WTC11 (cell line): ENCODE measurements around the gene GNA12. TPM values are rescaled to one million over a fixed set of nuclear protein-coding genes. Genes with fewer than 3 reads are reported as not detected.
"Not testable (repeated sequence)": the region's sequence is repeated elsewhere in the genome, so short reads cannot be mapped to it uniquely, and the experiment has no call there.

Experiments used
- ATAC-seq: fragments of 200-7000 bp; cut with Tn5 transposase; 2 replicates; pipeline ENCODE4 v1.10.0; 2021; ENCODE audit warnings: mild to moderate bottlenecking, moderate library complexity
- CTCF ChIA-PET: fragments of 300-600 bp; sonication (Branson Sonifier 250); formaldehyde crosslinking; loops from one replicate; lab custom pipeline; 2021; ENCODE audit warnings: antibody characterized with exemption; lab: Charles Lee
- POLR2A ChIA-PET: fragments of 350-600 bp; sonication (Branson Sonifier 250); formaldehyde crosslinking; loops from one replicate; lab custom pipeline; 2021; ENCODE audit warnings: antibody characterized with exemption; lab: Charles Lee
- DNase-seq: peaks from one replicate; pipeline ENCODE4 v3.0.0; 2021; ENCODE audit warnings: low spot score
- H3K27ac Mint-ChIP-seq: 2 replicates; pipeline ENCODE4 v1.8.0; 2021; ENCODE audit warnings: mixed read lengths
- H3K27me3 Mint-ChIP-seq: 2 replicates; pipeline ENCODE4 v1.8.0; 2021; ENCODE audit warnings: low read depth, mild to moderate bottlenecking, moderate library complexity, mixed read lengths
- H3K36me3 Mint-ChIP-seq: 2 replicates; pipeline ENCODE4 v1.8.0; 2021; ENCODE audit warnings: mixed read lengths
- H3K4me1 Mint-ChIP-seq: 2 replicates; pipeline ENCODE4 v1.8.0; 2022; ENCODE audit warnings: mixed read lengths
- H3K4me3 Mint-ChIP-seq: 2 replicates; pipeline ENCODE4 v1.8.0; 2021; ENCODE audit warnings: mild to moderate bottlenecking, moderate library complexity, mixed read lengths
- H3K9me3 Mint-ChIP-seq: 2 replicates; pipeline ENCODE4 v1.8.0; 2021; ENCODE audit warnings: mixed read lengths
- CBFB ChIP-seq: sonication (generic); formaldehyde crosslinking; IDR thresholded peaks from 2 replicates; pipeline ENCODE4 v1.8.1; 2022; ENCODE audit warnings: mild to moderate bottlenecking, low read depth, missing genetic modification reagents
- ESRRA ChIP-seq: sonication (generic); formaldehyde crosslinking; IDR thresholded peaks from 2 replicates; pipeline ENCODE4 v1.8.1; 2022; ENCODE audit warnings: mild to moderate bottlenecking, missing genetic modification reagents, borderline replicate concordance
- total RNA-seq: library from RNA; stranded (reverse); gene quantifications from 3 replicates; pipeline ENCODE4 v1.2.3, GENCODE V29; 2021
- TF ChIP-seq, protein P1 (sequence below): sonication (generic); formaldehyde crosslinking; IDR thresholded peaks from 2 replicates; pipeline ENCODE4 v1.8.0; 2022; ENCODE audit warnings: missing genetic modification reagents

Gene GNA12
- total RNA-seq, 1 experiment from 2014 or later = 99.6 TPM

DNA sequence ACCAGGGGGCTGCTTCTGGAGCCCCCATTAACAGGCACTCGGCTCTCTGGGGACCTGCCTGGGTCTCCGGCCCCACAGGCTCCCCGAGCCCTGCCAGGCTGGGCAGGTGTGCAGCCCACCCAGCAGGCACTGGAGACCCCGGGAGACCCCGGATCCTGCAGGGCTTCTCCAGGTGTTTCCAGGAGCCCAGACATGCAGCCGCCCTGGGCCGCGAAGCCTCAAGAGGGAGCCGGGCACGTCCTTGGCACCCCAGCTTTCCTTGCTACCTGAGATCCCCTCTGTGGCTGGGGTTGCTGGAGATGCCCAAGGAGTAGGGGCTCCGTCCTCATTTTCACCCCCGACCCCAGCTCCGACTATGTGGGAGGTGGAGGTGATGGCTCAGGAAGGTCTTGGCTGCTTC is 163.9 kb downstream of the GNA12 start:
- TF ChIP-seq, protein P1, sequence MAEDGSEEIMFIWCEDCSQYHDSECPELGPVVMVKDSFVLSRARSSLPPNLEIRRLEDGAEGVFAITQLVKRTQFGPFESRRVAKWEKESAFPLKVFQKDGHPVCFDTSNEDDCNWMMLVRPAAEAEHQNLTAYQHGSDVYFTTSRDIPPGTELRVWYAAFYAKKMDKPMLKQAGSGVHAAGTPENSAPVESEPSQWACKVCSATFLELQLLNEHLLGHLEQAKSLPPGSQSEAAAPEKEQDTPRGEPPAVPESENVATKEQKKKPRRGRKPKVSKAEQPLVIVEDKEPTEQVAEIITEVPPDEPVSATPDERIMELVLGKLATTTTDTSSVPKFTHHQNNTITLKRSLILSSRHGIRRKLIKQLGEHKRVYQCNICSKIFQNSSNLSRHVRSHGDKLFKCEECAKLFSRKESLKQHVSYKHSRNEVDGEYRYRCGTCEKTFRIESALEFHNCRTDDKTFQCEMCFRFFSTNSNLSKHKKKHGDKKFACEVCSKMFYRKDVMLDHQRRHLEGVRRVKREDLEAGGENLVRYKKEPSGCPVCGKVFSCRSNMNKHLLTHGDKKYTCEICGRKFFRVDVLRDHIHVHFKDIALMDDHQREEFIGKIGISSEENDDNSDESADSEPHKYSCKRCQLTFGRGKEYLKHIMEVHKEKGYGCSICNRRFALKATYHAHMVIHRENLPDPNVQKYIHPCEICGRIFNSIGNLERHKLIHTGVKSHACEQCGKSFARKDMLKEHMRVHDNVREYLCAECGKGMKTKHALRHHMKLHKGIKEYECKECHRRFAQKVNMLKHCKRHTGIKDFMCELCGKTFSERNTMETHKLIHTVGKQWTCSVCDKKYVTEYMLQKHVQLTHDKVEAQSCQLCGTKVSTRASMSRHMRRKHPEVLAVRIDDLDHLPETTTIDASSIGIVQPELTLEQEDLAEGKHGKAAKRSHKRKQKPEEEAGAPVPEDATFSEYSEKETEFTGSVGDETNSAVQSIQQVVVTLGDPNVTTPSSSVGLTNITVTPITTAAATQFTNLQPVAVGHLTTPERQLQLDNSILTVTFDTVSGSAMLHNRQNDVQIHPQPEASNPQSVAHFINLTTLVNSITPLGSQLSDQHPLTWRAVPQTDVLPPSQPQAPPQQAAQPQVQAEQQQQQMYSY = peak; percentile 83
- TF ChIP-seq ESRRA (CRISPR knock-in tag) (no peak), CBFB (no peak)
- ATAC-seq (no peak), DNase-seq (no peak)
- ChIA-PET POLR2A (interaction anchor here (0.5 kb wide), 1 partner anchor 1913 kb away, joined by 3 read pairs; no protein-coding TSS in a partner anchor), CTCF (interaction anchor here (0.9 to 5.1 kb wide), 24 partner anchors 11 to 249 kb away, joined by 3 to 98 read pairs (median 8); partner anchors contain the start of genes BRAT1 and TTYH3)
- H3K9me3 Mint-ChIP-seq = peaks cover 7% of the 10 kb centered on the region
- no peaks in the 10 kb centered on the region for H3K36me3 Mint-ChIP-seq
- H3K4me3 Mint-ChIP-seq = no peak overlapping the region
- H3K4me1 Mint-ChIP-seq = no peaks in the 10 kb centered on the region
- no peak overlapping the region for H3K27ac Mint-ChIP-seq
- no peaks in the 10 kb centered on the region for H3K27me3 Mint-ChIP-seq

DNA sequence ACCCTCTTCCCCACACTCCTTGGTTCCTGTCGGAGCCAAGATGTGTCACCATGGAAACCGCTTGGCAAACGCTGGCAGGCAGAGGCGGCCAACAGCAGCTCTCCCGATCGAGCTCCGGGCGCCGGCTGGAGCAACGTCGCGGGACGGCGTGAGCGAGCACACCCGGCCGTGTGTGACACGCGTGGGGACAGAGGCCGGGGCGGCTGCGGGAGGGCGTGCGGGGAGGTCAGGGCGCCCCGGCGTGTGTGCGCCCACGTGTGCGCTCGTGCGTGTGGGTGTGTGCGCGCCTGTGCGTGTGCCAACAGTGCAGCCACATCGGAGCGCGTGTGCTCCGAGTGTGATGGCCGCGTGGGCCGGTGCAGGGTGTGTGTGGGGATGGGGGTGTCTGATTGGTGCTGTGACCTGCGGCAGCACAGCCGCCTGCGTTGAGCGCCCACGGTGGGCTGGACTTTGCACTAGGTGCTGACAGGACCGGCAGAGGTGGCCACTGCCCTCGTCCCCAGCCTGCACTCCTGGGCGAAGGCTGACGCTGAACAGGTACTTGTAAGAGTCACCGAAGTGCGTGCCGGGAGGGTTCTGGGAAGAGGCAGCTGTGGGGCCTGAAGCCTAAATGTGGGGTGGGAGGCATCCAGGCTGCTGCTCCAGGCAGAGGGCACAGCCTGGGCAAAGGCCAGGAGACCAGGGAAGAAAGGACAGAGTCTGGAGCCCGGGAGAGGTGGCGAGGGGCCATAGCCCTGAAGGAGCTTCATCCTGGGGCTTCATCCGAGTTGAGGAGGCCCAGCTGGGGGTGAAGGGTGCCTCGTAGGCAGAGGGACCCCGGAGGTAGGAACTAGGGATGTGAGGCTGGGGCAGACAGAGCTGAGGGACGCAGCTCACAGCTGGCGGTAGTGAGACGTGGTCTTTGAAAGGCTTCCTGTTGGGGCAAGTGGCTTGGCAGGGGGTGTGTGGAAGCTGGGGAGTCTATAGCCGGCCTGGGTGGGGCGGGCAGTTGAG is 164.7 kb downstream of the GNA12 start:
- H3K27me3 Mint-ChIP-seq, H3K27ac Mint-ChIP-seq, ATAC-seq, H3K4me1 Mint-ChIP-seq, H3K36me3 Mint-ChIP-seq, H3K4me3 Mint-ChIP-seq, POLR2A ChIA-PET, DNase-seq, H3K9me3 Mint-ChIP-seq: not testable (repeated sequence)
- CTCF ChIA-PET = interaction anchor here (0.9 to 5.1 kb wide), 12 partner anchors 10 to 248 kb away, joined by 3 to 98 read pairs (median 12); no protein-coding TSS in a partner anchor

DNA sequence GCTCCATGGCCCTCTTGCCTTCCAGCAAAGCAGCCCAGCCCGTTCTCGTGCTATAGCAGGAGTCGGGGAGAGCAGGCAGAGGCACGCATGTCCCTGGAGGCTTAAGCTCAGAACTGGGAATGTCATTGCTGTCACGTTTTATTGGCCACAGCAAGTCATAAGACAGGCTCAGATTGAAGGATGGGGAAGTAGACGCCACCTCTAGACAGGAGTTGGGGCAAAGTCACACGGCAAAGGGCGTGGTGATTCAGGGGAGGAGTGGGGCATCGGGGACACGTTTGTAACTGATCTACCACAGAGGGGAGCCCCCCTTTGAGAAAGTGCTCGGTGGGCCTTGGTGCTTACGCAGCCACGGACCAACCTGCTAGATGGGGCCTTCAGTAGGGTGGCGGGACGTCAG is 165.7 kb downstream of the GNA12 start:
- H3K9me3 Mint-ChIP-seq, H3K27ac Mint-ChIP-seq, ATAC-seq: not testable (repeated sequence)

More for the DNA sequence above, 165.7 kb downstream of the GNA12 start:
- DNase-seq, H3K27me3 Mint-ChIP-seq, H3K4me1 Mint-ChIP-seq, POLR2A ChIA-PET, H3K4me3 Mint-ChIP-seq, H3K36me3 Mint-ChIP-seq, CTCF ChIA-PET: not testable (repeated sequence)

Other genes with a start within 250 kb of the GNA12 start
- gene TTYH3, start 212.3 kb downstream of the GNA12 start, total RNA-seq = 178 to 190 TPM (median 181 TPM) in 3 replicates
- gene AMZ1, start 156.1 kb downstream of the GNA12 start, total RNA-seq = 0.85 to 1.4 TPM (median 1.4 TPM) in 3 replicates
- gene CARD11, start 199.6 kb upstream of the GNA12 start, total RNA-seq = 34.6 to 40.8 TPM (median 35.5 TPM) in 3 replicates